B cell (primary cell): ENCODE results near the gene TMEM235. TPM values are rescaled to one million over a fixed set of nuclear protein-coding genes. Genes with fewer than 3 reads are reported as not detected.
A peak's percentile ranks its signal among the peaks of the same experiment; 100 is the strongest.

Source experiments
- ATAC-seq: fragments of 200-7000 bp; cut with Tn5 transposase; one replicate; pipeline ENCODE4 v1.10.0; 2021; ENCODE audit warnings: low read depth, mild to moderate bottlenecking, moderate number of reproducible peaks, moderate library complexity
- CTCF ChIA-PET: fragments of 350-600 bp; sonication (Branson Sonifier 250); formaldehyde crosslinking; loops from one replicate; lab custom pipeline; 2021; ENCODE audit warnings: antibody characterized with exemption, inconsistent platforms; lab: Charles Lee
- POLR2A ChIA-PET: fragments of 350-600 bp; sonication (Branson Sonifier 250); formaldehyde crosslinking; loops from one replicate; lab custom pipeline; 2021; ENCODE audit warnings: antibody characterized with exemption; lab: Charles Lee
- DNase-seq: peaks from one replicate; pipeline ENCODE4 v3.0.0; 2013
- H2AFZ ChIP-seq: 2 replicates; pipeline ENCODE4 v1.6.1; 2012; ENCODE audit warnings: mild to moderate bottlenecking, low read depth, low read length; ENCODE audit not compliant: insufficient read depth, poor library complexity, severe bottlenecking
- H3K27ac ChIP-seq, 2 donors: 1 replicate in 1 of 2; 2 replicates in 1 of 2; pipeline ENCODE4 v1.5.1; 2012 to 2013; ENCODE audit warnings: low read length in 2 of 2, mild to moderate bottlenecking in 2 of 2, moderate library complexity in 1 of 2
- H3K27me3 ChIP-seq, 4 experiments: fragments of 200-600 bp in 1 of 4; sonication (generic) in 1 of 4; replicated peaks in 1 of 4; 1 replicate in 2 of 4; 2 replicates in 2 of 4; pipeline versions ENCODE4 v1.6.1 to v1.7.0; 2013 to 2016; ENCODE audit warnings: low read length in 3 of 4, mild to moderate bottlenecking in 2 of 4, mixed read lengths in 1 of 4, moderate library complexity in 1 of 4; ENCODE audit not compliant: insufficient read depth in 4 of 4, control insufficient read depth in 3 of 4; ENCODE audit errors: control extremely low read depth in 1 of 4
- H3K36me3 ChIP-seq, 2 experiments: replicated peaks in 1 of 2; 1 replicate in 1 of 2; 2 replicates in 1 of 2; pipeline versions ENCODE4 v1.6.1 to v1.7.1; 2013; ENCODE audit warnings: low read length in 1 of 2; ENCODE audit not compliant: insufficient read depth in 2 of 2, control insufficient read depth in 1 of 2; ENCODE audit errors: control extremely low read depth in 1 of 2, extremely low read depth in 1 of 2
- H3K4me1 ChIP-seq, 2 donors: fragments of 200-600 bp in 1 of 2; sonication (generic) in 1 of 2; 1 replicate in 1 of 2; 2 replicates in 1 of 2; pipeline versions ENCODE4 v1.5.1 to v1.6.1; 2013 to 2017; ENCODE audit warnings: low read length in 2 of 2; ENCODE audit not compliant: control insufficient read depth in 2 of 2, insufficient read depth in 2 of 2
- H3K4me2 ChIP-seq: replicated peaks from 2 replicates; pipeline ENCODE3; 2012; ENCODE audit warnings: mild to moderate bottlenecking, low read depth, low read length; ENCODE audit not compliant: poor library complexity, severe bottlenecking
- H3K4me3 ChIP-seq, 5 experiments: fragments of 200-600 bp in 1 of 5; sonication (generic) in 1 of 5; 1 replicate in 3 of 5; 2 replicates in 2 of 5; pipeline versions ENCODE4 v1.5.1 to v1.7.0; 2011 to 2016; ENCODE audit warnings: low read length in 4 of 5, mild to moderate bottlenecking in 4 of 5, low read depth in 2 of 5, control low read depth in 1 of 5, moderate library complexity in 1 of 5; ENCODE audit not compliant: insufficient read depth in 1 of 5; ENCODE audit errors: control extremely low read depth in 1 of 5, extremely low read depth in 1 of 5
- H3K79me2 ChIP-seq: fragments of 200-600 bp; sonication (generic); one replicate; pipeline ENCODE4 v1.6.0; 2016; ENCODE audit warnings: low read length; ENCODE audit not compliant: control insufficient read depth, insufficient read depth
- H3K9ac ChIP-seq: fragments of 200-600 bp; sonication (generic); 2 replicates; pipeline ENCODE4 v1.6.1; 2017; ENCODE audit warnings: mild to moderate bottlenecking, low read length, moderate library complexity
- H3K9me3 ChIP-seq, 3 donors: one replicate each; pipeline versions ENCODE4 v1.6.1 to v1.7.1; 2013; ENCODE audit warnings: low read length in 2 of 3; ENCODE audit not compliant: control insufficient read depth in 2 of 3, insufficient read depth in 1 of 3; ENCODE audit errors: control extremely low read depth in 1 of 3
- H4K20me1 ChIP-seq: 2 replicates; pipeline ENCODE4 v1.6.0; 2012; ENCODE audit warnings: mild to moderate bottlenecking, low read length; ENCODE audit not compliant: insufficient read depth, control insufficient read depth, poor library complexity, severe bottlenecking
- H3K27ac Mint-ChIP-seq: one replicate; pipeline ENCODE4 v1.8.0; 2021; ENCODE audit warnings: mixed read lengths
- H3K27me3 Mint-ChIP-seq: one replicate; pipeline ENCODE4 v1.8.0; 2021; ENCODE audit warnings: mixed read lengths
- H3K4me1 Mint-ChIP-seq: one replicate; pipeline ENCODE4 v1.8.0; 2021; ENCODE audit warnings: mixed read lengths
- H3K4me3 Mint-ChIP-seq: one replicate; pipeline ENCODE4 v1.8.0; 2021; ENCODE audit warnings: mixed read lengths
- H3K9me3 Mint-ChIP-seq: one replicate; pipeline ENCODE4 v1.8.0; 2022; ENCODE audit warnings: mixed read lengths; ENCODE audit not compliant: insufficient read depth
- CTCF ChIP-seq: fragments of 200-600 bp; IDR thresholded peaks from one replicate; pipeline ENCODE4 v1.8.0; 2022; ENCODE audit warnings: antibody characterized with exemption, mild to moderate bottlenecking
- EZH2 ChIP-seq: IDR thresholded peaks from 2 replicates; pipeline ENCODE4 v1.6.1; 2012; ENCODE audit warnings: borderline replicate concordance, low read depth, mild to moderate bottlenecking, moderate library complexity, low read length; ENCODE audit not compliant: insufficient read depth, poor library complexity, severe bottlenecking
- WGBS: methylation state at CpG from one replicate; pipeline ENCODE4 v1.1.5; 2013; ENCODE audit warnings: missing lambda C conversion rate; ENCODE audit not compliant: insufficient coverage; 5-methylcytosine and 5-hydroxymethylcytosine counted together
- intact Hi-C: fragments of 100-400 bp; cut with micrococcal nuclease; formaldehyde crosslinking; loops from one replicate; pipeline ENCODE4 v1.10.0; 2022
- polyA plus RNA-seq: library from polyadenylated mRNA; depleted of rRNA; stranded (reverse); fragments of >200 nt; gene quantifications from 2 replicates; pipeline ENCODE4 v1.2.3, GENCODE V29; 2012
- total RNA-seq, 2 donors: library from RNA; stranded (reverse); fragments of 120-200 nt in 1 of 2; gene quantifications; 1 replicate in 1 of 2; 2 replicates in 1 of 2; pipeline versions ENCODE4 v1.2.3 to v1.2.4, GENCODE V29; 2013 to 2022

Gene TMEM235
- total and polyA plus RNA-seq, 2 donors (not counting 1 experiment from before 2014, with no cell fraction given): not detected

GRCh38 chr17:78184351-78184750, 47.1 kb upstream of the TMEM235 start:
- H3K27me3 ChIP-seq: no peaks in the 10 kb centered on the region
- TF ChIP-seq EZH2 (no peak), CTCF (no peak)
- peaks cover 3% of the 10 kb centered on the region for H3K79me2 ChIP-seq
- no peak overlapping the region for H3K27ac Mint-ChIP-seq
- no peak overlapping the region for H2AFZ ChIP-seq
- H3K4me1 ChIP-seq: peaks cover 22 to 30% of the 10 kb centered on the region in 2 donors
- DNase-seq (no peak), ATAC-seq (no peak)
- 94% methylated on average over 9 of the region's 10 CpGs for WGBS
- no peak overlapping the region for H3K27ac ChIP-seq
- no peak overlapping the region for H3K9ac ChIP-seq
- ChIA-PET CTCF (interaction anchor here (1.0 to 19.2 kb wide), 3 partner anchors 9 to 71 kb away, joined by 4 to 357 read pairs (median 6); no protein-coding TSS in a partner anchor), POLR2A (interaction anchor here (19.6 kb wide), 1 partner anchor 50 kb away, joined by 432 read pairs; the partner anchor contains the start of genes TMC6 and TMC8)
- H3K4me2 ChIP-seq: no peak overlapping the region
- no peaks in the 10 kb centered on the region for H3K9me3 ChIP-seq
- no peaks in the 10 kb centered on the region for H3K9me3 Mint-ChIP-seq
- intact Hi-C loops: no loop called here
- peaks cover 27% of the 10 kb centered on the region for H3K4me1 Mint-ChIP-seq
- no peaks in the 10 kb centered on the region for H3K36me3 ChIP-seq
- no peaks in the 10 kb centered on the region for H4K20me1 ChIP-seq
- H3K4me3 ChIP-seq: no peak overlapping the region
- H3K27me3 Mint-ChIP-seq: no peaks in the 10 kb centered on the region
- no peak overlapping the region for H3K4me3 Mint-ChIP-seq

- Histone ChIP-seq H3K27ac (no peak overlapping the region), H3K4me3 (no peak overlapping the region), H2AFZ (no peak overlapping the region), H3K4me2 (no peak overlapping the region), H3K27me3 (no peaks in the 10 kb centered on the region), H3K36me3 (no peaks in the 10 kb centered on the region), H4K20me1 (no peaks in the 10 kb centered on the region), H3K9ac (no peak overlapping the region), H3K79me2 (no peaks in the 10 kb centered on the region), H3K9me3 (no peaks in the 10 kb centered on the region), H3K4me1 (peaks cover 22 to 29% of the 10 kb centered on the region in 2 donors)
- Mint-ChIP-seq H3K4me1 (peaks cover 24% of the 10 kb centered on the region), H3K4me3 (peak overlapping the region; percentile 35), H3K27ac (peak overlapping the region; percentile 43), H3K27me3 (no peaks in the 10 kb centered on the region), H3K9me3 (no peaks in the 10 kb centered on the region)
- intact Hi-C loops: no loop called here
- TF ChIP-seq EZH2 (no peak), CTCF (no peak)
- CTCF ChIA-PET: interaction anchor here (1.0 to 19.2 kb wide), 4 partner anchors 9 to 72 kb away, joined by 4 to 357 read pairs (median 19); no protein-coding TSS in a partner anchor
- 95% methylated on average over 7 of the region's 9 CpGs for WGBS
- ATAC-seq (no peak), DNase-seq (no peak)
- POLR2A ChIA-PET: interaction anchor here (2.0 to 19.6 kb wide), 2 partner anchors 9 to 50 kb away, joined by 9 to 432 read pairs; partner anchors contain the start of genes TMC6 and TMC8
Measured at GRCh38 chr17:78184868-78185267, 46.6 kb upstream of the TMEM235 start.
